Vagina (tissue), 2 donors: ENCODE measurements around the gene PKDCC.

ENCODE experiments used
- CTCF ChIP-seq, 3 experiments: fragments of 450-650 bp in 2 of 3; fragments of 200-600 bp in 1 of 3; sonication (generic) in 1 of 3; IDR thresholded peaks; one replicate each; pipeline ENCODE4 v1.5.1; 2017 to 2019; ENCODE audit warnings: antibody characterized with exemption in 3 of 3, mild to moderate bottlenecking in 2 of 3, moderate library complexity in 2 of 3
- POLR2A ChIP-seq, 2 donors: fragments of 450-650 bp; IDR thresholded peaks; one replicate each; pipeline ENCODE4 v1.6.1; 2017; ENCODE audit warnings: antibody characterized with exemption in 2 of 2, mild to moderate bottlenecking in 2 of 2, moderate library complexity in 2 of 2

- TF ChIP-seq CTCF (IDR thresholded peaks at IDR 0.05) (no peak), POLR2A (IDR thresholded peaks at IDR 0.05) (no peak)
Measured at GRCh38 chr2:42067521-42067920, 19.7 kb downstream of the PKDCC start.
